Activated CD8-positive, alpha-beta memory T cell treated with anti-CD3 and anti-CD28 coated beads, Interleukin-2, amount 50 U/mL, for 1 hour (primary cell): Measurements from ENCODE around the gene BOD1L1.
"Not testable (repeated sequence)": the region's sequence is repeated elsewhere in the genome, so short reads cannot be mapped to it uniquely, and the experiment has no call there.

Experiments used
- DNase-seq: peaks from one replicate; pipeline ENCODE4 v3.0.0-alpha.2; 2020; ENCODE audit errors: extremely low read depth

BOD1L1 gene

DNA sequence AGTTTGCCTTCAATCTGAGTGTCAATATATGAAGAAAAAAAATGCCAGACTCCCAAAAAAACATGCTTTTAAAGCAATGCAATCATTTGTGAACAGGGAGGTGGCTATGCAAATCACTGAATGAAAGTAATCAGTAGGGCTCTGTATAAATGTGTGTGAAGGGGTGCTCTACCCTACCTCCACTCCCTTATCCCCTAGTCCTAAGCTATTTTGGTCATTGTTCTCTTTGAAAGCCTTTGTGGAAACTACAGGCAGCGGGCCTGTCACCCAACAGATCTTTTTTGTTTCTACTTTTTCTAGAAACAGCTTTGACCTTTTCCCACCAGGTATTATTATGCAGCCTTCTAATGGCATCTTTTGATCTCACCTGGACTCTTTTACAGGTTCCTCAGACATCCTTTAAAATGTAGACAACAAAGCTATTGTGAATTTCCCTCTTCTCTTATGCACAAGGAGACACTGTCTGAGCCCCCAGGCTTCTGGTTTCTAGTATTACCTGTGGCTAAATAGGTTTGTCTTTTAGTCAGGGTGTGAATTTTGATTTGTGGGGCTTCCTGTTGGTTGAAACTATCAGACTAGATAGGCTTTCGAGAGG lies 9.2 kb downstream of the BOD1L1 start:
- DNase-seq, result no peak

DNA sequence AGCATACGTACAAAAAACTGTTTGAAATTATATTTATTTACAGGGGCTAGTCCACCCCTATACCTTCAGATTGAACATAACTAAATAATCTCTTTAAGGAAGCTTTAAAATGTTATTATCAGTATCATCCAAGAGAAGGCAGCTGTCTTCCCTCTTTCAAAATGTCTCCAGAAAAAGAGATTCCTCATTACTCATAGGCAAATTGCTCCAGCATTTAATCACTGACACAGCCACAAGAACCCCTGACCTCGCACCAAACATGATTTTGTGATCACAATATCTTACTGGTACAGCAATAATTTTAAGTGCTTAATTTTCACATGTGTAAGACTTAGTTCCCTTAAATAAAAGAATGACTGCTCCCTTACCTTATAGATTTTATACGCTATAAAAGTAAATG lies 9.7 kb downstream of the BOD1L1 start:
- no peak for DNase-seq

GRCh38 chr4:13616597-13616996 lies 10.9 kb downstream of the BOD1L1 start:
- DNase-seq, result no peak

DNA sequence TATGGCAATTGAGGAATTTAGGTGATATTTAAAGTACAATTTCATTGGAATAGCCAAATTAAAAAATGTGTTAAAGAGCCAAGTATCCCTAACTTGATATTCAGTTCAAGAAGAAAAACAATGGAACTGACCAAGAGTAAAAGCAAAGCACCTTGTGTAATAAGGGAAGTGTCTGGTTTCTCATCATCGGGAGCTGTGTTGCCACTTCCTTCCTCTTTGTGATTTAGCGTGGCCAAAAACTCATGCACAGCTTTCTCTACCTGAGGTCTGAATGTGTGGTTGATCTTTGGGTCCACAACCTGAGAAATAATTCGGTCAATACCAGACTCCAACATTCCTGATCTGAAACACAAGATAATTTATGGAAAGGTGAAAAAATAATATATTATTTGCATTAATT lies 12.4 kb downstream of the BOD1L1 start:
- no peak for DNase-seq

- DNase-seq, result no peak
These were observed 15.0 kb downstream of the BOD1L1 start for GRCh38 chr4:13612569-13612968.

- DNase-seq, result no peak
These were observed 16.2 kb downstream of the BOD1L1 start for GRCh38 chr4:13611283-13611842.

DNA sequence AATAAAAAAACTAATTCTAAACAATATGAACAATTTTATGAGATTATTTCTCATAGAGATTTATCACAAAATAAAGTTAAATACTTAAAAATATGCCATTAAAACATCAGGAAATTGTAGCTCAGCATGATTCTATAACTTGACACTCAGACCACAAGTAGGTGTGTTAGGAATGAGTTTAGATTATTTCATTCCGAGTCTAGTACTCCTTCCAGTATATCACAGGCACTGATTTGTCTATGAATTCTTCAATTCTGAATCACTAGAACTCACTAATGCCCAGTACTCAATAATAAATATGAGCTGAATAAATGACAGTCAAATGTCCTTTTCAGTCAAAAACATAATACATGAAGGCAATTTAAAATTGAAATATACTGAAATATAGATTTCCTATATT lies 22.2 kb downstream of the BOD1L1 start:
- DNase-seq, result no peak

DNA sequence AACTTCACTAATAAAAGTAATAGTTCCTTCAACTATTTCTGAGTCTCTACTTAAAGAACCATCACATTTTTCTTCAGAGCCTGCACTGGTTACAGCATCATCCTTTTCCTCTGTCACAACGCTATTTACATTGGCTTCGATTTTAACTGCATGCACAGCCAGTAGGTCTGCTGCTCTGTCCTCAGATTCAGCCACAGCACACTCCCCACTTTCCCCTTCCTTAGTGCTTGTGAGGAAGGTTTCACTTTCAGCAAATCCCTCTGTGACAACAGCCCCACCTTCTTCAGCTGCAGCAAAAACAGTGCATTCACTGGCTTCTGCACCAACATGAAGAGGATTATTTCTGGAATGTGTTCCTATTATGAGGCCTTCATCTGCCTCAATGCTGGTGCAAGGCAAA lies 25.7 kb downstream of the BOD1L1 start:
- DNase-seq, result no peak

GRCh38 chr4:13601048-13601447 lies 26.5 kb downstream of the BOD1L1 start:
- DNase-seq, result no peak

- no peak for DNase-seq
These were observed 28.4 kb downstream of the BOD1L1 start for GRCh38 chr4:13599159-13599558.

DNA sequence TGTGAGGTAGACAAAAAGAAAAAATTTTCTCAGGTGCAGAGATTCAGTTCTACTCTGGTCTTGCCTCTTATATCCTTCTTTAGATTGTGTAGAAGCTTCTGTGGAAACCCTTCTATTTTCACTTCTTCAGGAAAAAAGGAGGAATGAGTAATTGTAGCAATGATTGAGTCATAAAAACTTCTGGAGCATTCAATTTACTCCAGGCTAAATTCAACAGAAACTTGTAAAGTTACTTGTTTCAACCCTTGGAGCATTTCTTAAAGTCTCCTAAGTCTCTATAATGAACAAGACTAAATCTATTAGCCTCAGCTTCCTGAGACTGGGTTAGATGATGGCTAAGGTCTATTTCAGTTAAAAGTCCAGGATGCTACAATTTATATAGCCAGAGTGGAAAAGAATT lies 29.9 kb downstream of the BOD1L1 start:
- DNase-seq, result no peak

DNA sequence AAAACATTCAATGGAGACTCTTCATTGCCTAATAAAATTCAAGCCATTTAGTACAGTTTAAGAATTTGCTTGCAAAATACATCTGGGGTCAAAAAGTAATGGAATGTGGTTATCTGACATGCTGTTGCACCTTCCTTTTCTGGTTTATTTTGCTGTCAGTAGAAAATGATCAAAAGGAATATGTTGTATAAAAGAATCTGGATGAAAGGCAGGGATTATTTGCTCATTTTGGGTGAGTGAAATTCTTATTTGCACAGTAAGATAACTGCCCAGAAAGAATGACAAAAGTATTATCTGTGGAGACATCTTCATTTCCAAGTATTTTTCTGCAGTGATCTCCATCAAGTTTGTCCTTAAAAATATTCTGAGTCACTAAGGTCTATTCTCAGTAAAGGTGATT lies 30.4 kb downstream of the BOD1L1 start:
- DNase-seq, result no peak

DNA sequence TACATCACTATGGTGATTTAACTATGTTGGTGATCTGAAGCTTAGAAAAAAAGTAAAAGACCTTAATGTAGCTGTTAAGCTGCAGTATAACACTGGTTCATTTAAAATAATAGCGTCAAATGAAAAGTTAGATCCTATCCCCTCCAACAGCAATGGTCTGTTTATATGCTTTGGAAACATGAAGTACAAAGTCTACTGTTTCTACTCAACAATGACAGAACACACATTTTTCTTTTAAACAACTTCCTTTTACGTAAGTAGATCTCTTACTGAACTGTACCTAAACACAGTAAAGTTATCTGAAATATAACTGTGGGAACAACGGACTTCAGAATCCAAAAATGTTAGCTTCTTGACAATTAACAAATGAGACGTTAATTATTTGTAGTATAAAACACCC lies 35.3 kb downstream of the BOD1L1 start:
- DNase-seq, result no peak

- DNase-seq, result no peak
These were observed 36.8 kb downstream of the BOD1L1 start for GRCh38 chr4:13590766-13591165.

DNA sequence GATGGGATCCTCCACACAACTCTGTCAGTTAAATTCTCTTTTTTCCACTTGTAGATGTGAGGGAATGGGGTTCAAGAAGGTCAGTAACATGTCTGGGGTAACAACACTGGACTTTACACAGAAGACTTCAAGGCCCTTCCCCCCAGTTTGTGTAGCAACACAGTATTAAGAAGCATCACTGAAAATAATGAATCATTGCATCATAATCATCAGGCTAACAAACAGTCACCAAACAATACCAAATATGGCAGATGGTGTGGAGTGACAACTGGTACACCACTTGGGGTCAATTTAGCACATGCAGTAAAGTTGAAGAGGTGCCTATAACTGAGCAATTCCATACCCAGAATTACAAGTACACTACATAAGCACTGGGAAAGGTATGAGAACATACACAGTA lies 38.6 kb downstream of the BOD1L1 start:
- no peak for DNase-seq

- DNase-seq, result no peak
These were observed 43.0 kb downstream of the BOD1L1 start for GRCh38 chr4:13584481-13584880.

GRCh38 chr4:13580036-13580435 lies 47.5 kb downstream of the BOD1L1 start:
- DNase-seq, result no peak

DNA sequence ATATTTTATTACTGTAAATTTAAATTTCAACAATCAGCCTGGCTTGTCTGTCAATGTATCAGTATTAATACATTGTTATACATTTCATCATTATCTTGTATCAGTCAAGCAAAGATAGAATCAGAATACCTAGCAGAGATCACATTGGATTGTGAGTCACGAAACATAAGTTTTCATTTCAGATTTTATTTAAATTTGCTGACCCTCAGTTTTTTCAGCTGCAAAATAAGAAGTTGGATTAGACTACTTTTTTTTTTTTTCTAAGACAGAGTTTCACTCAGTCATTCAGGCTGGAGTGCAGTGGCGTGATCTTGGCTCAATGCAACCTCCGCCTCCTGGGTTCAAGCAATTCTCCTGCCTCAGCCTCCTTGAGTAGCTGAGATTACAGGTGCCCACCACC lies 49.9 kb downstream of the BOD1L1 start:
- DNase-seq, result no peak

GRCh38 chr4:13570916-13571315 lies 56.6 kb downstream of the BOD1L1 start:
- DNase-seq, result no peak

GRCh38 chr4:13567125-13567524 lies 60.4 kb downstream of the BOD1L1 start:
- DNase-seq, result no peak

GRCh38 chr4:13562876-13563275 lies 64.6 kb downstream of the BOD1L1 start:
- no peak for DNase-seq

GRCh38 chr4:13561673-13562072 lies 65.9 kb downstream of the BOD1L1 start:
- no peak for DNase-seq

DNA sequence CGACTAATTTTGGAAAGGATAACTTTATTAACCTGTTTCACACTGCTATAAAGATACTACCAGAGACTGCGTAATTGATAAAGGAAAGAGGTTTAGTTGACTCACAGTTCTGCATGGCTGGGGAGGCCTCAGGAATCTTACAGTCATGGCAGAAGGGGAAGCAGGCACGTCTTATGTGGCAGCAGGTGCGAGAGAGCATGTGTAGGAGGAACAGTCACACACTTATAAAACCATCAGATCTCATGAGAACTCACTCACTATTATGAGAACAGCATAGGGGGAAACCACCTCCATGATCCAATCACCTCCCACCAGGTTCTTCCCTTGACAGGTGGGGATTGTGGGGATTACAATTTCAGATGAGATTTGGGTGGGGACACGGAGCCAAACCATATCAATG lies 67.4 kb downstream of the BOD1L1 start:
- not testable (repeated sequence) for DNase-seq

DNA sequence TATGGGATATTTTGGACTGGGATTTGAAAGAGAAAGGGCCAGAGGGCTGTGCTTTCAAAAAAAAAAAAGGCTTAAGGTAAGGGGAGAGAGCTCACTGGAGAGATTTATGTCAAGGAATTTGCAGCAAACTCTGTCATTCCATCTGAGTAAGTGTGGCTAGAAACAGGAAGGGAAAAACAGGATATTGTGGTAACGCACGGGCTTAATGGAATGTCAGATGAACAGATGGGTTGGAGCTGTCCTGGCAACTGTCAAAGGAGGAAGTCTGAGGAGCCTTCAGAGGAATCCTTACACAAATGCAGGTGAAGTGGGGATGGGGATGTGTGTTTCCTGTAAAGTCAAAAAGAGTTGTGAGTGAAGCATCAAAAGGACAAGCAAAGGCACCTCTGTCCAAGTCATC lies 68.1 kb downstream of the BOD1L1 start:
- no peak for DNase-seq
